ENCODE measurements around the gene HFE.
A peak's percentile ranks its signal among the peaks of the same experiment; 100 is the strongest.

Gene HFE

GRCh38 chr6:26126394-26127235 lies 39.4 kb downstream of the HFE start:
- peak overlapping the region; percentile 94 for H3K4me3 ChIP-seq (ENCODE audit: low read length)
- peaks cover 5% of the 10 kb centered on the region; the same call in 1 of the 2 replicates for H3K9me3 ChIP-seq (ENCODE audit: insufficient read depth, low read length)
- peak overlapping the region; percentile 88 for H3K9ac ChIP-seq (ENCODE audit: low read length)
- peak overlapping the region; percentile 99 for H3K27ac ChIP-seq (ENCODE audit: low read length)
- peak overlapping the region; percentile 86 for H3K4me2 ChIP-seq (ENCODE audit: low read length)
- no peak for TF ChIP-seq CTCF (IDR thresholded peaks at IDR 0.05; ENCODE audit: low read depth, low read length)
- TF ChIP-seq EZH2phosphoT487 (IDR thresholded peaks at IDR 0.05; ENCODE audit: low read depth): no peak
- H3K79me2 ChIP-seq (ENCODE audit: low read length): peaks cover 28% of the 10 kb centered on the region
- H3K27me3 ChIP-seq (ENCODE audit: low read depth, low read length): no peaks in the 10 kb centered on the region
- H4K20me1 ChIP-seq (ENCODE audit: insufficient read depth, low read length): no peaks in the 10 kb centered on the region
- H2AFZ ChIP-seq (ENCODE audit: low read depth, low read length): no peak overlapping the region
- peaks cover 19% of the 10 kb centered on the region for H3K4me1 ChIP-seq (ENCODE audit: low read length)
- peaks cover 7% of the 10 kb centered on the region for H3K36me3 ChIP-seq (replicated peaks; ENCODE audit: low read depth, low read length)

- no peak overlapping the region for H3K9ac ChIP-seq (ENCODE audit: low read length)
- no peak overlapping the region for H3K4me3 ChIP-seq (ENCODE audit: low read length)
- no peak overlapping the region for H3K4me2 ChIP-seq (ENCODE audit: low read length)
- H4K20me1 ChIP-seq (ENCODE audit: insufficient read depth, low read length): no peaks in the 10 kb centered on the region
- peaks cover 7% of the 10 kb centered on the region for H3K36me3 ChIP-seq (replicated peaks; ENCODE audit: low read depth, low read length)
- peaks cover 28% of the 10 kb centered on the region for H3K79me2 ChIP-seq (ENCODE audit: low read length)
- no peak overlapping the region for H3K27ac ChIP-seq (ENCODE audit: low read length)
- TF ChIP-seq CTCF (IDR thresholded peaks at IDR 0.05; ENCODE audit: low read depth, low read length): no peak
- TF ChIP-seq EZH2phosphoT487 (IDR thresholded peaks at IDR 0.05; ENCODE audit: low read depth): no peak
- no peak overlapping the region for H2AFZ ChIP-seq (ENCODE audit: low read depth, low read length)
- no peaks in the 10 kb centered on the region for H3K9me3 ChIP-seq (ENCODE audit: insufficient read depth, low read length)
- H3K4me1 ChIP-seq (ENCODE audit: low read length): peaks cover 9% of the 10 kb centered on the region; the same call in 1 of the 2 replicates
- no peaks in the 10 kb centered on the region for H3K27me3 ChIP-seq (ENCODE audit: low read depth, low read length)
These were observed 41.0 kb downstream of the HFE start for GRCh38 chr6:26128013-26128771.

DNA sequence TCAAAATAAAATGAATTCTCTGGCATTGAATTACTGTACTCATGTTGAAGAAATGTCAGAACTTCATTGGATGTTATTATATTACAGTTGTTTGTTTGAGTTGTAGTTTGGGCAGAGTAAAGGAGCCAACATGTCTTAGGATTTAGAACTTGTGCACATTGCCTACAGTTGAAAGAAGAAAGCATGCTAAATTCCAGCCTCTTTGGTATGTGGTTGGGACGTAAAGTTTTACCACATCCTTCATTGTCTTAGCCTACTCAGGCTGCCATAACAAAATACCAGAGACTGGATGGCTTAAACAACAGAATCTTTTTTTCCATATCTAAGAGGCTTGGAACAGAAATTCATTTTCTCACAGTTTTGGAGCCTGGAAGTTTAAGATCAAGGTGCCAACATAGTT lies 42.4 kb downstream of the HFE start:
- H3K4me3 ChIP-seq (ENCODE audit: low read length): no peak overlapping the region
- peaks cover 5% of the 10 kb centered on the region for H3K36me3 ChIP-seq (replicated peaks; ENCODE audit: low read depth, low read length)
- H3K9ac ChIP-seq (ENCODE audit: low read length): no peak overlapping the region
- peaks cover 9% of the 10 kb centered on the region; the same call in 1 of the 2 replicates for H3K4me1 ChIP-seq (ENCODE audit: low read length)
- H4K20me1 ChIP-seq (ENCODE audit: insufficient read depth, low read length): no peaks in the 10 kb centered on the region
- TF ChIP-seq EZH2phosphoT487 (IDR thresholded peaks at IDR 0.05; ENCODE audit: low read depth): no peak
- TF ChIP-seq CTCF (IDR thresholded peaks at IDR 0.05; ENCODE audit: low read depth, low read length): no peak
- H2AFZ ChIP-seq (ENCODE audit: low read depth, low read length): no peak overlapping the region
- no peaks in the 10 kb centered on the region for H3K27me3 ChIP-seq (ENCODE audit: low read depth, low read length)
- peaks cover 22% of the 10 kb centered on the region for H3K79me2 ChIP-seq (ENCODE audit: low read length)
- H3K9me3 ChIP-seq (ENCODE audit: insufficient read depth, low read length): no peaks in the 10 kb centered on the region
- no peak overlapping the region for H3K27ac ChIP-seq (ENCODE audit: low read length)
- H3K4me2 ChIP-seq (ENCODE audit: low read length): no peak overlapping the region
